H9 (cell line): ENCODE results near the gene TMC8. TPM values are rescaled to one million over a fixed set of nuclear protein-coding genes. Genes with fewer than 3 reads are reported as not detected.

Source experiments
- DNase-seq: peaks from one replicate; pipeline ENCODE4 v3.0.0-alpha.2; 2017
- H2AFZ ChIP-seq: one replicate; pipeline ENCODE4 v1.6.1; 2013; ENCODE audit warnings: mild to moderate bottlenecking, low read length, control low read depth, moderate library complexity
- H2AK5ac ChIP-seq: 2 replicates; pipeline ENCODE4 v1.6.1; 2013; ENCODE audit warnings: low read length, control low read depth, mixed read lengths; ENCODE audit not compliant: insufficient read length
- H2BK120ac ChIP-seq: one replicate; pipeline ENCODE4 v1.6.1; 2013; ENCODE audit warnings: low read depth, mild to moderate bottlenecking, low read length, control low read depth, inconsistent platforms; ENCODE audit not compliant: poor library complexity, severe bottlenecking
- H2BK12ac ChIP-seq: 2 replicates; pipeline ENCODE4 v1.6.1; 2013; ENCODE audit warnings: low read length, control low read depth, mixed read lengths, low read depth; ENCODE audit not compliant: insufficient read length
- H2BK15ac ChIP-seq: 2 replicates; pipeline ENCODE4 v1.6.1; 2013; ENCODE audit warnings: low read depth, low read length, control low read depth
- H2BK20ac ChIP-seq: one replicate; pipeline ENCODE4 v1.6.1; 2013; ENCODE audit warnings: low read depth, mild to moderate bottlenecking, low read length, control low read depth, inconsistent platforms; ENCODE audit not compliant: poor library complexity, severe bottlenecking
- H2BK5ac ChIP-seq: 2 replicates; pipeline ENCODE4 v1.6.1; 2013; ENCODE audit warnings: low read length, control low read depth, mixed read lengths; ENCODE audit not compliant: insufficient read length
- H3K14ac ChIP-seq: 2 replicates; pipeline ENCODE4 v1.6.1; 2013; ENCODE audit warnings: low read length, control low read depth; ENCODE audit not compliant: insufficient read depth
- H3K18ac ChIP-seq: 2 replicates; pipeline ENCODE4 v1.6.1; 2013; ENCODE audit warnings: low read depth, mild to moderate bottlenecking, mixed read lengths, low read length, control low read depth; ENCODE audit not compliant: insufficient read length
- H3K23ac ChIP-seq: 2 replicates; pipeline ENCODE4 v1.6.1; 2013; ENCODE audit warnings: low read length, control low read depth, mixed read lengths, low read depth; ENCODE audit not compliant: insufficient read length
- H3K23me2 ChIP-seq: 2 replicates; pipeline ENCODE4 v1.6.1; 2013; ENCODE audit warnings: low read depth, mild to moderate bottlenecking, mixed read lengths, low read length, control low read depth; ENCODE audit not compliant: insufficient read length, poor library complexity, severe bottlenecking
- H3K27ac ChIP-seq: 2 replicates; pipeline ENCODE4 v1.5.1; 2013; ENCODE audit warnings: low read length, control low read depth, mixed read lengths, low read depth; ENCODE audit not compliant: insufficient read length
- H3K27me3 ChIP-seq: 2 replicates; pipeline ENCODE4 v1.6.1; 2013; ENCODE audit warnings: low read length, control low read depth, inconsistent platforms; ENCODE audit not compliant: insufficient read depth
- H3K4ac ChIP-seq: 2 replicates; pipeline ENCODE4 v1.6.1; 2013; ENCODE audit warnings: low read depth, mild to moderate bottlenecking, control low read depth, inconsistent platforms, low read length, moderate library complexity
- H3K4me1 ChIP-seq: 2 replicates; pipeline ENCODE4 v1.6.1; 2013; ENCODE audit warnings: low read length, control low read depth, inconsistent platforms; ENCODE audit not compliant: insufficient read depth
- H3K4me2 ChIP-seq: 2 replicates; pipeline ENCODE4 v1.6.1; 2013; ENCODE audit warnings: low read length, control low read depth, mixed read lengths; ENCODE audit not compliant: insufficient read length, insufficient read depth
- H3K56ac ChIP-seq: 2 replicates; pipeline ENCODE4 v1.6.1; 2013; ENCODE audit warnings: low read depth, mild to moderate bottlenecking, mixed read lengths, low read length, control low read depth; ENCODE audit not compliant: insufficient read length
- H3K79me1 ChIP-seq: 2 replicates; pipeline ENCODE4 v1.6.1; 2013; ENCODE audit warnings: low read depth, mild to moderate bottlenecking, moderate library complexity, low read length, control low read depth, inconsistent platforms; ENCODE audit not compliant: insufficient read depth, poor library complexity, severe bottlenecking
- H3K79me2 ChIP-seq: 2 replicates; pipeline ENCODE4 v1.6.1; 2013; ENCODE audit warnings: low read length, control low read depth, inconsistent platforms; ENCODE audit not compliant: insufficient read depth
- H3K9ac ChIP-seq: 2 replicates; pipeline ENCODE4 v1.6.1; 2013; ENCODE audit warnings: low read length, control low read depth, mixed read lengths; ENCODE audit not compliant: insufficient read length; ENCODE audit errors: extremely low read depth
- H3K9me3 ChIP-seq: one replicate; pipeline ENCODE4 v1.6.1; 2013; ENCODE audit warnings: low read depth, low read length, inconsistent platforms; ENCODE audit not compliant: control insufficient read depth
- H3T11ph ChIP-seq: one replicate; pipeline ENCODE4 v1.6.1; 2013; ENCODE audit warnings: mild to moderate bottlenecking, low read length, control low read depth, inconsistent platforms
- H4K20me1 ChIP-seq: one replicate; pipeline ENCODE4 v1.6.1; 2013; ENCODE audit not compliant: control insufficient read depth, insufficient read length, insufficient read depth
- H4K5ac ChIP-seq: 2 replicates; pipeline ENCODE4 v1.6.1; 2013; ENCODE audit warnings: low read depth, mild to moderate bottlenecking, mixed read lengths, low read length, control low read depth; ENCODE audit not compliant: insufficient read length
- H4K8ac ChIP-seq: replicated peaks from 2 replicates; pipeline ENCODE4 v1.6.1; 2013; ENCODE audit warnings: low read length, control low read depth, mixed read lengths, low read depth; ENCODE audit not compliant: insufficient read length
- H4K91ac ChIP-seq: 2 replicates; pipeline ENCODE4 v1.6.1; 2013; ENCODE audit warnings: low read depth, mild to moderate bottlenecking, moderate library complexity, mixed read lengths, low read length, control low read depth; ENCODE audit not compliant: insufficient read length
- H3K27ac Mint-ChIP-seq, 3 experiments: 2 replicates in 2 of 3; 3 replicates in 1 of 3; pipeline ENCODE4 v1.8.0; 2020 to 2021; ENCODE audit warnings: mixed read lengths in 3 of 3, mild to moderate bottlenecking in 1 of 3, moderate library complexity in 1 of 3
- H3K27me3 Mint-ChIP-seq: 2 replicates; pipeline ENCODE4 v1.8.0; 2021; ENCODE audit warnings: low read depth, mild to moderate bottlenecking, moderate library complexity, mixed read lengths
- H3K36me3 Mint-ChIP-seq, 3 experiments: 2 replicates in 2 of 3; 3 replicates in 1 of 3; pipeline ENCODE4 v1.8.0; 2020 to 2021; ENCODE audit warnings: low read depth in 3 of 3, mixed read lengths in 3 of 3; ENCODE audit not compliant: insufficient read depth in 1 of 3
- H3K4me1 Mint-ChIP-seq, 2 experiments: 2 replicates each; pipeline ENCODE4 v1.8.0; 2020; ENCODE audit warnings: mixed read lengths in 2 of 2
- H3K4me3 Mint-ChIP-seq, 2 experiments: 2 replicates in 1 of 2; 3 replicates in 1 of 2; pipeline ENCODE4 v1.8.0; 2020 to 2021; ENCODE audit warnings: mild to moderate bottlenecking in 2 of 2, mixed read lengths in 2 of 2, moderate library complexity in 1 of 2
- H3K9me3 Mint-ChIP-seq, 2 experiments: 2 replicates in 1 of 2; 3 replicates in 1 of 2; pipeline ENCODE4 v1.8.0; 2020; ENCODE audit warnings: mild to moderate bottlenecking in 2 of 2, mixed read lengths in 2 of 2, moderate library complexity in 1 of 2
- WGBS: extraction: QIAGEN DNeasy Blood & Tissue Kit; methylation state at CpG from one replicate; pipeline ENCODE4 v1.1.7; 2013; ENCODE audit warnings: missing lambda C conversion rate, low lambda C conversion rate, mixed read lengths; ENCODE audit not compliant: insufficient read length; ENCODE audit errors: extremely low coverage; 5-methylcytosine and 5-hydroxymethylcytosine counted together
- total RNA-seq: library from RNA; stranded (reverse); gene quantifications from 2 replicates; pipeline ENCODE4 v1.2.1, GENCODE V29; 2021
- TF ChIP-seq, protein P1 (sequence below): fragments of 200-600 bp; sonication (generic); conservative IDR thresholded peaks from 3 replicates; pipeline ENCODE4 v1.8.0; 2021; ENCODE audit warnings: antibody characterized with exemption, mild to moderate bottlenecking

Gene TMC8
- total RNA-seq, 1 experiment from 2014 or later, result 1.0 TPM

DNA sequence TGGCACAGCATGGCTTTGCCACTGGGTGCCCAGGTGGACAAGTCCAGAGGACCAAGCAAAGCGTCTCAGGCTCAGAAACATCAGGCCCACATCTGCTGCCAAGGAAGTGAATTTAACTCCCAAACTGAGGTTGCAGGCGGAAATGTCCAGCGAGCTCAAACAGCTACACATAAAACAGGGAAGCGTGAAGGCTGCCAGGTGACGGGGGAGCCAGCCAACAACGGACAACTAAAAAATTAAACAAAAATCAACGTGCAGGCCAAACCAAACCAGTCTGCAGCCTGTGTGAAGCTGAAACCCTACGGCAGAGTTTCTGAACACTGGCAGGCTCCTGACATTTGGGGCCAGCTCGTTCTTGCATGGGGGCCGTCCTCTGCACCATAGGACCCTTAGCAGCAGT, 53.8 kb downstream of the TMC8 start:
- H3K23me2 ChIP-seq, result peaks cover 6% of the 10 kb centered on the region
- H3K56ac ChIP-seq, result no peak overlapping the region
- H3T11ph ChIP-seq, result no peak overlapping the region
- no peak overlapping the region for H3K27ac ChIP-seq
- H3K79me2 ChIP-seq, result peaks cover 9% of the 10 kb centered on the region; the same call in 1 of the 2 replicates
- no CpG with 5 or more reads among the region's 10 CpGs for WGBS
- no peaks in the 10 kb centered on the region for H3K9me3 Mint-ChIP-seq
- peaks cover 47 to 61% (median 59%) of the 10 kb centered on the region in 3 experiments for H3K36me3 Mint-ChIP-seq
- H3K4me3 Mint-ChIP-seq, result peak overlapping the region; percentile 62 to 84; a peak in 3 of 5 replicates
- no peak overlapping the region for H3K9ac ChIP-seq
- H3K4me1 Mint-ChIP-seq, result peaks cover 24 to 31% of the 10 kb centered on the region in 2 experiments
- H3K4me2 ChIP-seq, result no peak overlapping the region
- H3K18ac ChIP-seq, result no peak overlapping the region
- no peak overlapping the region for H4K91ac ChIP-seq
- H3K27me3 Mint-ChIP-seq, result no peaks in the 10 kb centered on the region
- no peak overlapping the region for H4K8ac ChIP-seq
- H3K79me1 ChIP-seq, result peaks cover 2% of the 10 kb centered on the region
- TF ChIP-seq, protein P1, sequence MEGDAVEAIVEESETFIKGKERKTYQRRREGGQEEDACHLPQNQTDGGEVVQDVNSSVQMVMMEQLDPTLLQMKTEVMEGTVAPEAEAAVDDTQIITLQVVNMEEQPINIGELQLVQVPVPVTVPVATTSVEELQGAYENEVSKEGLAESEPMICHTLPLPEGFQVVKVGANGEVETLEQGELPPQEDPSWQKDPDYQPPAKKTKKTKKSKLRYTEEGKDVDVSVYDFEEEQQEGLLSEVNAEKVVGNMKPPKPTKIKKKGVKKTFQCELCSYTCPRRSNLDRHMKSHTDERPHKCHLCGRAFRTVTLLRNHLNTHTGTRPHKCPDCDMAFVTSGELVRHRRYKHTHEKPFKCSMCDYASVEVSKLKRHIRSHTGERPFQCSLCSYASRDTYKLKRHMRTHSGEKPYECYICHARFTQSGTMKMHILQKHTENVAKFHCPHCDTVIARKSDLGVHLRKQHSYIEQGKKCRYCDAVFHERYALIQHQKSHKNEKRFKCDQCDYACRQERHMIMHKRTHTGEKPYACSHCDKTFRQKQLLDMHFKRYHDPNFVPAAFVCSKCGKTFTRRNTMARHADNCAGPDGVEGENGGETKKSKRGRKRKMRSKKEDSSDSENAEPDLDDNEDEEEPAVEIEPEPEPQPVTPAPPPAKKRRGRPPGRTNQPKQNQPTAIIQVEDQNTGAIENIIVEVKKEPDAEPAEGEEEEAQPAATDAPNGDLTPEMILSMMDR, result no peak
- H3K9me3 ChIP-seq, result no peaks in the 10 kb centered on the region
- H3K23ac ChIP-seq, result no peak overlapping the region
- no peak overlapping the region for H3K4ac ChIP-seq
- H2BK120ac ChIP-seq, result no peak overlapping the region
- H4K5ac ChIP-seq, result no peak overlapping the region
- no peak overlapping the region for H2AK5ac ChIP-seq
- no peaks in the 10 kb centered on the region for H4K20me1 ChIP-seq
- H2BK5ac ChIP-seq, result no peak overlapping the region
- H3K27ac Mint-ChIP-seq, result peak overlapping the region in 1 of 3 experiments; percentile 87; a peak in 2 of 7 replicates
- H3K4me1 ChIP-seq, result no peaks in the 10 kb centered on the region
- H3K27me3 ChIP-seq, result no peaks in the 10 kb centered on the region
- H2BK15ac ChIP-seq, result no peak overlapping the region
- DNase-seq, result no peak
- no peak overlapping the region for H2BK12ac ChIP-seq
- no peak overlapping the region for H2AFZ ChIP-seq
- H3K14ac ChIP-seq, result no peak overlapping the region
- no peak overlapping the region for H2BK20ac ChIP-seq
